HG03064 (cell line): ENCODE data around the gene PPP5C.
"Not testable (repeated sequence)": the region's sequence is repeated elsewhere in the genome, so short reads cannot be mapped to it uniquely, and the experiment has no call there.

Source experiments
- ATAC-seq: cut with Tn5 transposase; IDR thresholded peaks from one replicate; pipeline ENCODE4 v1.9.1; 2021; ENCODE audit warnings: low read depth; ENCODE audit not compliant: unreplicated experiment

PPP5C gene

GRCh38 chr19:46383171-46383815 lies 36.4 kb downstream of the PPP5C start:
- ATAC-seq = no peak

GRCh38 chr19:46383846-46384245 lies 37.0 kb downstream of the PPP5C start:
- no peak for ATAC-seq

- ATAC-seq = no peak
Measured at GRCh38 chr19:46384396-46384795, 37.5 kb downstream of the PPP5C start.

GRCh38 chr19:46385636-46386035 lies 38.7 kb downstream of the PPP5C start:
- no peak for ATAC-seq

- no peak for ATAC-seq
Measured at GRCh38 chr19:46386151-46386550, 39.3 kb downstream of the PPP5C start.

- ATAC-seq = no peak
Measured at GRCh38 chr19:46386996-46387712, 40.3 kb downstream of the PPP5C start.

- ATAC-seq = no peak
Measured at GRCh38 chr19:46387713-46388130, 40.8 kb downstream of the PPP5C start.

- no peak for ATAC-seq
Measured at GRCh38 chr19:46388311-46389095, 41.6 kb downstream of the PPP5C start.

- no peak for ATAC-seq
Measured at GRCh38 chr19:46390121-46390858, 43.4 kb downstream of the PPP5C start.

GRCh38 chr19:46390866-46391265 lies 44.0 kb downstream of the PPP5C start:
- ATAC-seq = no peak

GRCh38 chr19:46391296-46392251 lies 44.7 kb downstream of the PPP5C start:
- ATAC-seq = no peak

GRCh38 chr19:46392252-46392801 lies 45.4 kb downstream of the PPP5C start:
- ATAC-seq = no peak

- no peak for ATAC-seq
Measured at GRCh38 chr19:46392837-46393236, 46.0 kb downstream of the PPP5C start.

- ATAC-seq = no peak
Measured at GRCh38 chr19:46393456-46394401, 46.8 kb downstream of the PPP5C start.

- no peak for ATAC-seq
Measured at GRCh38 chr19:46394402-46394797, 47.5 kb downstream of the PPP5C start.

GRCh38 chr19:46397801-46398479 lies 51.1 kb downstream of the PPP5C start:
- not testable (repeated sequence) for ATAC-seq

GRCh38 chr19:46402725-46403124 lies 55.8 kb downstream of the PPP5C start:
- no peak for ATAC-seq
